ENCODE measurements around the gene C17orf50.
A peak's percentile ranks its signal among the peaks of the same experiment; 100 is the strongest.
"Not testable (repeated sequence)": the region's sequence is repeated elsewhere in the genome, so short reads cannot be mapped to it uniquely, and the experiment has no call there.

C17orf50 gene

DNA sequence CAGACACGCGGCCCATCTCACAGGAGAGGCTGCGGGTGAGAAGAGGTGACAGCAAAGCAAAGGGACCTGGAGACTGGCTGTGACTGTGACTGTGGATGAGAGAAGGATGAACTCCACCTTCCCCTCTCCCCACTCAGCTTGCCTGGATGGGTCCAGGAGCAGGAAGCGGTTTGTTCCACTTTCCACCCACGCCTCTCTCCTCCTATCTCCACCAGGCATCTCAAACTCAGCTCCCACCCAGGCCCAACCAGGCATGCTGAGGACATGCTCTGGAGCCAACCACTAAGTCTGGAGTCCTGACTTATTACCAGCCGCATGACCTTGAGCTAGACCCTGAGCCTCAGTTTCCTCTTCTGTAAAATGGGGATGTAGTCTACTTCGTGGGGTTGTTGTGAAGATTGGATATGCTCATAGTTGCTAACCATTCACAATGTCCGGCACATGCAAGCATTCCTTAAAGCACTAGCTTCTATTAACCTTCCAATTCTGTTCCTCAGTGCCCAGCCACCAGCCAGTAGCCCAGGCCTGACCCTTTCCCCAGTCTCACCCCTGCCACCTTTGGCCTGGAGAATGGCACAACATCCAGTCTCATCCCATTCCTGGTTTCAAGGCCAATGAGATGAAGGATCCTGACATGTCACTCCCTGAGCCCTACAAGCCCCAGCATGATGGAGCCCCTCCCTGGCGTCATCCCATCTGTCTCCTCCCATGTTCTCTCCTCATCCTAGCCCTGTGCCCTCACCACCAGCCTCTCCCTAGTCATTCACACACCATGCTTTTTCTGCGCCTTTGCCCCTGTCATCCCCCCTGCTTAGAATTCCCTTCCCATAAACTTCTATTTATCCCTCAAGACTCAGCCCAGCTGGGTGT is 9.9 kb upstream of the C17orf50 start:
- intact Hi-C loops (cut with DNase I), result no loop called here
- DNase-seq, result peak in 1 of 10 donors; percentile 68

DNA sequence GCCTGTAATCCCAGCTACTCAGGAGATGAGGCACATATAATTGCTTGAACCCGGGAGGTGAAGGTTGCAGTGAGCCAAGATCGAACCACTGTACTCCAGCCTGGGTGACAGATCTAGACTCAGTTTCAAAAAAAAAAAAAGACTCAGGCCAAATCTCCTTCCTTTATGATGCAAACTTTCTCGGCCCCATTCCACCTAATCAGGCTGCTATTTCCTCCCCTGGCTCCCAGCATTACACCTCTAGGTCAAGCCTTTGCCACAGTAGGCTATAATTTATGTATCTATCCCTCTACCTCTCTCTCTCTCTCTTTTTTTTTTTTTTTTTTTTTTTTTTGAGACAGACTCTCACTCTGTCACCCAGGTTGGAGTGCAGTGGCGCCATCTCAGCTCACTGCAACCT is 9.1 kb upstream of the C17orf50 start:
- DNase-seq; intact Hi-C loops (cut with DNase I): not testable (repeated sequence)

DNA sequence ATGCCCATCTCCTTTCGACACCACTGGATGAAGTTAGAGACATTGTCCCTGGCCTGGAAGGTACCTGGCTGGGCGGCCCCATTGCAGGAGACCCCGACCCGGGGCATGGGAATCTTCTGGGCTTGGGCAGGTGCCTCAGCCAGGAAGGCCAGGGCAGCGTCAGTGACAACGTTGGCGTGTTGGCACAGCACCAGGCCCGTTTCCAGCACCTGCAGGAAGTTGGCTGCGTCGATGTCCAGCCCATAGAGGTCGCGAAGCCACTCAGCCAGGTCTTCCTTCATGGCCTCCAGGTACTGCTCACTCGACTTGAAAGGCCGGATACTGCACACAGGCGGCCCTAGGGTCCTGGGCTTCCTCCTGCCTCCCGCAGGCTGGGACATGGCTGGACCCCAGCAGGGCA is 8.2 kb upstream of the C17orf50 start:
- peak in 2 of 10 donors; percentile 67 to 76 for DNase-seq

DNA sequence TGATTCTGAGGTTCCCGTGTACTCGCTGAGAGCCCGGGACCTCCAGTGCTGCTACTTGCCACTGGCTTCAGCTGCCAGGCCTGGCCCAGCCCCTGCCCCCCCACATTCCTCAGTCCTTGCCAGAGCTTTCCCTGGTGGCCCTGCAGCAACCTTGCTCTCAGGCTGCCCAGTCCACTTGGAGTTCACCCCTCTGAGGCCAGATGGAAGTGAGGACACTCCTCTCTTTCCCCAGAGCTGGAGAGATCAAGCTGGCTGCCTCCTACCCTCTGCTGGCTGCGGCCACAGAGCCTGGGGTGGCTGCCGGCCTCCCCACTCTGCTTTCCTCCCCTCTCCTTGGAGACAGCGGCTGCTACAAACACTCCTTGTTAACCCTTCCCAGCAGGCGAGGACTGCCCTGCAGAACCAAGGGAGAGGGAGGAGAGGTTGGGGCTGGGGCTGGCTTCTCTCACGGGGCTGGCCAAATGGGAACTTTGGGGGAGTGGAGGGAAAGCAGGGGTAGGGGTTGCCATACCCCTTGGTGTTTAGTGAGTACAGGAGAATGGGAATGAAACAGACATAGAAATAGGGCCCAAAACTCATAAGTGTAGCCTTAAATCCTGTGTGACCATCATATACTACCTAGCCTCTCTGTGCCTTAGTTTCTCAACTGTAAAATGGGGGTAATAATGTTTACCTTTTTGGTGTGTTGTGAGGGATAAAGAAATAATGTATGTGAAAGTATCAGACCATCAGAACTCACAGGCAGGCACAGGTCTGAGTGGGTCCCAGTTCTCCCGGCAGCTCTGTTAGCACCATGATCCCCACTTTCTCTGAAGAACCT is 7.5 kb upstream of the C17orf50 start, which contains the start of gene GAS2L2:
Gene GAS2L2 (minus strand): TSS at position 295 of the 820 bp plus-strand sequence. CDS start 389 bp downstream, outside the sequence.
- intact Hi-C loops (cut with DNase I), result no loop called here
- DNase-seq, result peak in 2 of 10 donors; percentile 67 to 72

More for the DNA sequence above, 8.2 kb upstream of the C17orf50 start:
- intact Hi-C loops (cut with DNase I), result no loop called here

DNA sequence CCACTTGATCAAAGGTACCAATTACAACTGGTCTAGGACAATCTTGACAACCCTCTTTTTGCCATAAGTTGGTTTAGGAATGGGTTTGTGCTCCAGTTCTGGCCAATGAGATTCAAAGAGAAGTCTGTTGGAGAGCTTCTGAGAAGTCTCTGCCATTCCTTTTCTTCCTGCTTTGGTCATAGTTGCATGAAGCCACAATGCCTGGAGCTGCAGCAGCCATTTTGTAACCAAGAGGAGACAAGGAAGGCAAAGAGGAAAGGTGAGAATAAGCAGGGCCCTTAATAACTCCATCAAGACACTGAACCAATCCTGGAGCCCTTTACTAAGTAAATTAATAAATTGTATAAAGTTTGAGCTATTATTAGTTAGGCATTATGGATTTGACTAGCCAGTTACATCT is 3.4 kb upstream of the C17orf50 start:
- no peak for DNase-seq
- intact Hi-C loops (cut with DNase I), result no loop called here

DNA sequence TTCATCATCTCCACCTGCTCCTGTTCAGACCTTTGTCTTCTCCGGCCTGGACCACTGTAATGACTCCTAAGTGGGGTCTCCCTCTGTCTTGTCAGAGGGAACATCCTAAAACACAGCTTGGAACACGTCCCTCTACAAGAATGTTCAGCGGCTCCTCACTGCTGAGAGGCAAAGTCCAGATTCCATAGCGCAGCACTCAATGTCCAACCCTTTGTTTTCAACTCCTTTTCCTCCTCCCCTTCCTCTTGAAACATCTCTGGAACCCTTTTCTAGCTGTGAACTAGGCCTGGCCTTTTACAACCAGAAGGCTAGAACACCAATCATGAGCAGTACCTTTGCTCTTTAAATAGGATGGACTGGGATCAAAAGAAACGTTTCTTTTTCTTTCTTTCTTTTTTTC is 914 bp downstream of the C17orf50 start:
- intact Hi-C loops (cut with DNase I), result no loop called here
- DNase-seq, result peak in 1 of 10 donors; percentile 8

DNA sequence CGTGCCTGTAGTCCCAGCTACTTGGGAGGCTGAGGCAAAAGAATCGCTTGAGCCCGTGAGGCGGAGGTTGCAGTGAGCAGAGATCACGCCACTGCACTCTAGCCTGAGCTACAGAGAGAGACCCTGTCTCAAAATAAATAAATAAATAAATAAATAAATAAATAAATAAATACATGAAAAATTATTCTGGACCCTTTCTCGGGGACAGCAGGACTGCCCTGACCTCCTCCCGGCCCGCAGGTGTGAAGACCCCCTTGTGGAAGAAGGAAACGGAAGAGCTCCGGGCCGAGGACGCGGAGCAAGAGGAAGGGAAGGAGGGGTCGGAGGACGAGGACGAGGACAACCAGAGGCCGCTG is 3.1 kb downstream of the C17orf50 start:
- DNase-seq, result peak in 1 of 10 donors; percentile 60
- intact Hi-C loops (cut with DNase I), result loop anchor here (1.0 kb wide), 2 partner anchors 41 to 46 kb away; partner anchors contain the start of gene TAF15

DNA sequence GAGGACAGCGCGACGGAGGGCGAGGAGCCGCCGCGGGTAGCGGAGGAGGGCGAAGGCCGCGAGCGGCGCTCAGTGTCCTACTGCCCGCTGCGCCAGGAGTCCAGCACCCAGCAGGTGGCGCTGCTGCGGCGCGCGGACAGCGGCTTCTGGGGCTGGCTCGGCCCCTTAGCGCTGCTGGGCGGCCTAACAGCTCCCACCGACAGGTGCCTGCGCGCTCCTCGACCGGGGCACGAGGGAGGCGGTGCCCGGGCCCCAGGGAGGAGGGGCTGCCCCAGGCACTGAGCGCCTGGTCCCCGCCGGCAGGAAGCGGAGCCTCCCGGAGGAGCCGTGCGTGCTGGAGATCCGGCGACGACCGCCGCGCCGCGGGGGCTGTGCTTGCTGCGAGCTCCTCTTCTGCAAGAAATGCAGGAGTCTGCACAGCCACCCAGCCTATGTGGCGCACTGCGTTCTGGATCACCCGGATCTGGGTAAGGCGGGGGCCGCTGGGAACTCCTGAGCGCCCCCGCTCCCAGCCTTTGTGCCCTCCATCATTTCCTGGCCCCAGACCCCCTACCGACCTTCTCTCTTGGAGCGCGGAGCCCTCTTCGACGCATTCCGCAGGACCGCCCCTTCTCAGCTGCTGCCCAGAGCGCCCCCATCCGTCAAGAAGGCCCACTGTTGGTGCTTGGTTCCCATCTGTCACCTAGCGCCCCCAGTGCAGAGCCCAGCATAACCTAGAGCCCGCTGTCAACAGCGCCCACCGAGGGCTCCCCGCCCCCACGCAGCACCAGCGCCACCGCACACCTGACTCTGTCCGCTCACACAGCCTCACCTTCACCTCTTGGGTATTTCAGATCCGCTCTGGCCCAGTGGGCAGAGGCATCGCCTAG is 3.7 kb downstream of the C17orf50 start:
- peak; percentile 73 to 98 (median 84) for DNase-seq
- intact Hi-C loops (cut with DNase I), result loop anchor here (1.0 kb wide), 2 partner anchors 40 to 45 kb away; partner anchors contain the start of gene TAF15

DNA sequence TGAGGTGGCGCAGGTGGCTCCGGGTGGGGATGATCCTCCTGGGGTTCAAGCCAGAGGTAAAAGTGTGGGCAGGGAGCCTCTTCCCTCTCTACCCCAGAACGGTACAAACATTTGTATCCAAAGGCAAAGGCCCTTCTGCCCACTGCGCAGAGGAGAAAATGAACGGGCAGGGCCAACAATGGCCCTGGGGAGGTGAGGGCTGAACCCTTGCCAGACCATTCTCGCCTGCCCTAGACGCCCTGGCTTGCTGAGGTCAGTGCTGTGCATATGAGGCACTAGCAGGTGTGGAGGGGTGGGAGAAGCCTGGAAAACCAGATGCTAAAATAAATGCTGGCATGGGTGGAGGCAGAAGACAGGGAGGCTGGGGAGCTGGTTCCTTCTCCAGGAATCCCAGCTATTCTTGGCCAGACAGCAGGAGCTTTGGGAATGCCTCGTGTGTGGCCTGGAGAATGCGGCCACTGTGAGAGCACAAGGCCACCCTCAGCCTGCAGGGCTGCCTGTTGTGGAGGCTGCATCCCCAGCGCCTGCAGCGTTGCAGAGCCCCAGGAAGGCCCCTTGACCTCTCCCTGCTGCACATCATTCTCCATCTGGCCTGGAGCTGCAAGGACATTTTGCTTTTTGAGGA is 4.5 kb downstream of the C17orf50 start:
- peak in 2 of 10 donors; percentile 64 to 75 for DNase-seq
- intact Hi-C loops (cut with DNase I), result no loop called here

DNA sequence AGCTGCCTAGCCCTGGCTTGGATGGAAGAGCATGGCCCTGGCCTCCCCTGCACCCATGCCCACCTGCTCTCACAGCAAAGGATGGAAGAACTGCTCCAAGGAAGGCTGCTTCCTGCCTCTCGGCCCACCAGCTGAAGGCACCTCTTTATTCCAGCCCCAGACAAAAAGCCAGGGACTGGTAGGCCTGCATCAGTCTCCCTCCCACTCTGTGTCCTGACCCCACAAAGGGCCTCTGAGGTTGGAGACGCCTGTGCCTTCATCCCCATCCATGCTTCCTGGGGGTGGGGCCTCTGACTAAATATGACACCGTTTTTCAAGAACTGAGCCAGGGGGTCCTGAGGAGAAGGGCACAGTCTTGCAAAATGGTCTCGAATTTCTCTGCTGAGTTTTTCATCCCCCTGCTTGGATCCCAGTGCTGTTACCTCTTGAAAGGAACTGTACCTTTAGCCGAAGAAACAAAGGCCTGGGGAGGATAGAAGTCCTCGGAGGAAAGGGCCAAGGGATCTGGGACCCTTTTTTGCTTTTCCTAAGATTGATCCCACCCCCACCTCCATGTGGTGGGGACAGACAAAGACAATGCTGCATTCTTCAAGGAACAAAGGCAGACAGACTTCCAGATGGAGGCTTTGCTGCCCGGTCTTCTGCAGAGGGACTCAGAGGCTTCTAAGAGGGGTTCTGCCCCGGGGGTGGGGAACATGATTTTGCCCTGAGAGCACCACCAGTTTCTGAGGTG is 5.2 kb downstream of the C17orf50 start:
- DNase-seq, result peak in 1 of 10 donors; percentile 57
- intact Hi-C loops (cut with DNase I), result no loop called here

DNA sequence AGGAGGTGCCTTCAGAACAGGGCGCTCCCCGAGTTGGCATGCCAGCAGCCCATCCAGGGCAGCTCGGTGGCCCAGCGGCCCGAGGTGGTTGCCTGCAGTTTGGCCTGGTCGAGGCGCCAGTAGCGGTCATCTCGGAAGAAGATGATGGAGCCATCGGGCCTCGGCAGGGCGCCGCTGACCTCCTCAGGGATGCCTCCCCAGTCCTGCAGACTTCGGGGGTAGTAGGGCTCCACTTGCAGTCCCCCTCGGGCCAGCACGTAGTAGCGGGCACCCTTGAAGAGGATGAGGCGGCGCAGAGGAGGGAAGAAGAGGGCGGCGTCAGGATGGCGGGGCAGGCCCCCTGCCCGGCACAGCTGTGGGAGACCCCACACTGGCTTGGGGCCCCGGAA is 5.8 kb downstream of the C17orf50 start:
- intact Hi-C loops (cut with DNase I), result no loop called here
- no peak for DNase-seq

DNA sequence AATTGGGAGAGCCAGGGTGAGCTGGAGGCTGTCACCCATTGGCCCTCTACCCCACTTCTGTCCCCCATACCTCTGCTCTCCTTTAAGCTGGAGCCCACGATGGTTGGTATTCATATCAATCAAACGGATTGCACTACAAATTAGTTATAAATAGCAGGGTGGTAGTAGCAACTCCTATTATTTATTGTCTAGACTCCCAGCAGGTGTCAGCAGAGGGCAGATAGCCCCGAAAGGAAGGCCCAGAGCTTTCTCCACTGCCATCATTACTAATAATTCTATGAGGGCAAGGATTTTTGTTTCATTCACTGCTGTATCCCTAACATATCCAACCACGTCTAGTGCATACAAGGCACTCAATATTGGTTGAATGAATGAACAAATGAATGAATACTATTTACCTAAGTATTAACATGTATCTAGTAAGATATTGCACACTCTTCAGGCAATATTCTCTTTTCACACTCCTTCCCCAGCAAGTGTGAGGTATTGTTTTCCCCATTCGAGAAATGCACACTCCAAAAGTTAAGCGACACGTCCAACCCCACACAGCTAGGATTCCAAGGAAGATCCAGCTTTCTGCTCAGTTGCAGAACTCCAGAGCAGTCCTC is 6.3 kb downstream of the C17orf50 start:
- intact Hi-C loops (cut with DNase I), result no loop called here
- DNase-seq, result no peak

DNA sequence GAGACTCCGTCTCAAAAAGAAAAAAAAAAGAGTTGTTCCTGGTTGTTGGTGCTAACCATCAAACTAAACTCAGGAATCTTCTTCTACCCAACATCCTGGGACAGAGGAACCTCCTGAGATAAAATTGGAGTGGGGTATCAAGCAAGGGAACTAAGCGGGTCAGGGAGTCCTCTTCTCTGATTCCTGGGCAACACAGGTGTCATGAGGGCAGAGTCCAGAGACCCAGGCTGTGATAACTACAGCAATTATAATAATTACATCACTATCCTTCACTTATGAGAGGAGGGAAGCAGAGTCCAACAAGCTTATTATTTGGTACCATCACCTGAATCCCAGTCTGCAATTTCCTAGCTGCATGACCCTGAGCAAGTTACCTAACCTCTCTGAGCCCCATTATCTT is 8.1 kb downstream of the C17orf50 start:
- intact Hi-C loops (cut with DNase I), result no loop called here
- DNase-seq, result no peak

DNA sequence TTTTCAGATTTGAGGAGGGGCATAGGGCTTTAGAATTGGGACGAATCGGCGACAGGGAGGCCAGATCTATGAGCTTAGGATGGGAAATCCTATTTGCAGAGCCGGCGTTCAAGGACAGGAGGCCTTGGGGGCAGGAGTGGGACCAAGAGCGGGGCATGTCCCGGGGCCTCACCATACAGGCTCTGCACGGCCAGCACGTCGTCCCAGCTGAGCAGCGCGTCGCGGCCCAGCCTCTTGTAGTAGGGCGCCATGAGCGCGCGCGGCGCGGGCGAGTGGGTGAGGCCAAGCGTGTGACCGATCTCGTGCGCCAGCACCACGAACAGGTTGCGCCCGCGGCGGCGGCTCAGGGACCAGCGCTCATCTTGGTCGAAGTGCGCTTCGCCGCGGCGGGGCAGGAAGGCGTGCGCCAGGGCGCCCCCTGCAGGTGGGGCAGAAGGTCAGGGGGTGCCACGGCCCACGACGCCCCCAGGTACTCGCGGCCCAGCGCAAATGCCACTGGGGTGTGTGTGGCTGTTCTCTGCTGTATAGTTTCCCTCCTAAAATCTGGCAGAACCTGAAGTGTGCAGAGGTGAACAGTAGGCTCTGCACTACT is 9.3 kb downstream of the C17orf50 start:
- intact Hi-C loops (cut with DNase I), result no loop called here
- DNase-seq, result peak in 1 of 10 donors; percentile 63

DNA sequence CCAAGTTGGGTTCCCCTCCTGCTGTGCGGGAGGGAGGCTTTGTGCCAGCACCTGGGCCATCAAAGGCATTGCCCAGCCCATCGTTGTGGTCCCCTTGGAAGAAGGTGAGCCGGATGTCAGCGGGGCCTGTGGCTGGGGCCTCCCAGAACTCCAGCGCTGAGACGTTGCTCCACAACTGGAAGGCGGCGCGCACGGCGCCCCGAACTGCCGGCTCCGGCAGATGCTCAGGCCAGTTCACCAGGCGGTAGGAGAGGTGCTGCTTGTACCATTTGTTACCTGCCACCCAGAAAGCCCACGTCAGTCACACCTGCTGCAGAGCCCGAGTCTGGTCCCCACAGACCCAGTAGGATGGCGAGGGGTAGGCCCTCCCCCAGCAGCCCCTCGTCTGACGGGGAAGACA is 12.4 kb downstream of the C17orf50 start:
- DNase-seq, result no peak
- intact Hi-C loops (cut with DNase I), result no loop called here

DNA sequence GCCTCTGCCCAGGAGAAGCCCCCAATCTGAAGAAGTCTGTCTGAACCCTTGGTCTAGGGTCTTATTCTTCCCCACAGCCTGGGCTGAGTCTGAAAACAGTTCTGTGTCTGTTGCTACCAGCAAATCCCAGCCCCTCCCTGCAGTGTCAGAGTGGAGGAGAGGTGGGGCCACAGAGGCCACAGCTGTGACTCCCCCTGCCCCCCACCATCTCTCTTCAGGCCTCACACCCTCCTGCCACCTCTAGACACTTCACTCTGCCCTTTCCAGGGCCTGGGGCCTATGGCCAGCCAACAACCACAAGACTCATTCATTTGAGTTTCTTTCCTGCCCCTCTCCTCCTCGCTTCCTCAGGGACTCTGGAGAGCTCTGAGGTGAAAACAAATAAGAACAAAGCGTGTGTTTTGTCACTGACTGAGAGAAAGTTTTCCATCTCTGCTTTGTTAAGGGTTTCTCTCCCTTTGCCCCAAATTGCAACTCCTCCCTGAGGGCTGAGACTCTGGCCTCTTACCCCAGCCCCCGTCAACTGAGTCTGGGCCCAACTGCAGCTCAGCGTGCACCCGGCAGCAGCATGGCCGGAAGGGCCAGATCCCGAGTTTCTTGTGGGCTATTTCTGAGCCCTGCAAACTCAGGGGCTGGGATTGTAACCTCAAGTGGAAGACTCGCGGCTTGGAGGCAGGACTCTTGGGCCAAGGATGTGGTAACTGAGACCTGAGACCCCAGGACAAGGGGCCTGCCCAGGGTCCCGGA is 13.2 kb downstream of the C17orf50 start:
- DNase-seq, result no peak
- intact Hi-C loops (cut with DNase I), result no loop called here

DNA sequence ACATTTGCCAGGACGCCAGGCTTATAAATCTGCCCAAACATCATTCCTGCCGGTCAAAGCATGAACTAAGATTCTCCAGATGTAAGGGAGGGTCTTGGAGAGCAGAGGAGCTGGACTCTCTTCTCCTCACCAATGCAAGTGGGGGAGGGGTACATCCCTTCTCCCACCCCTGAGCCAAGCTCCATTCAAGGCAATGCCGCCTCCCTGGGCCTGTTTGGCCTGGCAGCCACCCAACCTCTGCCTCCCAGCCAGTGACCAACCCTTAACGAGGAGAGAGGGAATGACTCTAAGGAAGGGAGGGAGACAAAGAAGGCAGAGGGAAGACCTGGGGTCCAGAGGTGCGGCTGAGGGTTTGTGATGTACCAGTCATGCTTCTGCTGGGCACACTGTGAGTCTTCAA is 13.8 kb downstream of the C17orf50 start:
- intact Hi-C loops (cut with DNase I), result no loop called here
- DNase-seq, result peak in 4 of 10 donors; percentile 22 to 79 (median 44)

DNA sequence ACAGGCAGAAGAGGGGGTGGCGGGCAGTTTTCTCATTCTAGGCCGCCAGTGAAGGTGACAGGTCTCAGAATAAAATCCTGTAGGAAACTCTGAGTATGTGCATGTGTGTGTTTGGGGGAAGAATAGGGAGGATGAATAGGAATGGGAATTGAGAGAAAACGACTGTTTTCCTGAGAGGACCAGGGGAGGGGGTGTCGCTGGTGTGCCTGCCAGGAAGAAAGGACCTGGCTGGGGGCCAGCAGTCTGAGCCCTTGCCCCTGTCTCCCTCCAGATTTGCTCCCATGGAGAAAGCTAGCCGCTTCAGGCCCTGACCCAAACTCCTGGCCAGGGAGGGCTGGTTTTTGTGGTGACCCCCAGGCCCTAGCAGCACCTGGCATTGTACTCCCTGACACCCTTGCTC is 14.4 kb downstream of the C17orf50 start:
- no peak for DNase-seq
- intact Hi-C loops (cut with DNase I), result no loop called here
